ENCODE measurements around the gene IFT25. TPM values are rescaled to one million over a fixed set of nuclear protein-coding genes. Genes with fewer than 3 reads are reported as not detected.
A peak's percentile ranks its signal among the peaks of the same experiment; 100 is the strongest.

Gene IFT25
- total and polyA plus RNA-seq, 2 experiments from 2014 or later = 21.6 to 57.9 TPM

DNA sequence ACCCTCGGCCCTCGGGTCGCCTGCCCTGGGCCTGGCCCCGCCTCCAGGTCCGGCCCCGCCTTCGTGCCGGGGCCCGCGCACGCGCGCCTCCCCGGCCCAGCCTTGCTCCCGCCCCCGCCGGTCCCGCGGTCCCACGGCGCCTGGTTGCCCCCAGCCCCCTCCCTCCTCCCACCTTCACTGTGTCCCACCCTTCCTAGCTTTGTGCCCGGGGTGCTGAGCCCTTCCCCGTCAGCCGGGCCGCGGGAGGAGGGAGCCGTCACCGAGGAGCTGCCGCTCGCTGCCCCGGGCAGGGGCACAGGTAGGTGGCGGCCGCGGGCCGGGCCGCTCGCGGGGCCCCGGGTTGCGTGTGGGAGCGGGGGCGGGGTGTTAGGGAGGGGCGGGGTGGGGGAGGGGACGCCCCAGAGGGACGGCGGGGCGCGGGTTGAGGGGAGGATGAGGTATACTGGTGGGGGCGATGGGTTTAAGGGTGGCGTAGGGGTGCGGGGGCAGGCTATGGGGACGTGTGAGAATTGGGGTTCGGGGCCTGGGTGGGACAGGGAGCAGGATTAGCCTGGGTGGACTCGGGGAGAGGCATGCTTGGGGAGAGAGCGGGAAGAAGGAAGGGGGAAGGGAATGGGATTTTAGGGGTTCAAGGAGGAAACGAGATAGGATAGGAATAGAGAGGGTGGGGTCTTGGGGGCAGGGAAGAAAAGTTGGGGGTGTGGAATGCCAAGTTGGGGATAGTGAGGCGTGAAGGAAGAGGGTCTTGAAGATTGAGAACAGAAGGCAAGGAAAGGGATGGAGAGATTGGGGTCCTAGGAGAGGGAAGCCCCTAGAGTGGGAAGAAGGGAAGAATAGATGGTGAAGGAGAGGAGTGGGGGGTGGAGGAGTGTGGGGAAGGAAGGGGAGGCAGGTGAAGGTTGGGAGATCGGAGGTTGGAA lies 1.0 kb upstream of the IFT25 start, which contains the start of gene LRRC42:
Gene LRRC42 (plus strand): TSS at position 99 of the 920 bp plus-strand sequence. CDS start 5,650 bp downstream, outside the sequence.
- H3K9me3 ChIP-seq (ENCODE audit: low read depth) = no peaks in the 10 kb centered on the region
- H3K27me3 ChIP-seq = no peaks in the 10 kb centered on the region
- peak within 1 kb of the TSS; percentile 91 for H3K27ac ChIP-seq
- TF ChIP-seq, protein P1, sequence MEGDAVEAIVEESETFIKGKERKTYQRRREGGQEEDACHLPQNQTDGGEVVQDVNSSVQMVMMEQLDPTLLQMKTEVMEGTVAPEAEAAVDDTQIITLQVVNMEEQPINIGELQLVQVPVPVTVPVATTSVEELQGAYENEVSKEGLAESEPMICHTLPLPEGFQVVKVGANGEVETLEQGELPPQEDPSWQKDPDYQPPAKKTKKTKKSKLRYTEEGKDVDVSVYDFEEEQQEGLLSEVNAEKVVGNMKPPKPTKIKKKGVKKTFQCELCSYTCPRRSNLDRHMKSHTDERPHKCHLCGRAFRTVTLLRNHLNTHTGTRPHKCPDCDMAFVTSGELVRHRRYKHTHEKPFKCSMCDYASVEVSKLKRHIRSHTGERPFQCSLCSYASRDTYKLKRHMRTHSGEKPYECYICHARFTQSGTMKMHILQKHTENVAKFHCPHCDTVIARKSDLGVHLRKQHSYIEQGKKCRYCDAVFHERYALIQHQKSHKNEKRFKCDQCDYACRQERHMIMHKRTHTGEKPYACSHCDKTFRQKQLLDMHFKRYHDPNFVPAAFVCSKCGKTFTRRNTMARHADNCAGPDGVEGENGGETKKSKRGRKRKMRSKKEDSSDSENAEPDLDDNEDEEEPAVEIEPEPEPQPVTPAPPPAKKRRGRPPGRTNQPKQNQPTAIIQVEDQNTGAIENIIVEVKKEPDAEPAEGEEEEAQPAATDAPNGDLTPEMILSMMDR (IDR thresholded peaks at IDR 0.05; ENCODE audit: low read depth, low read length) = peak; percentile 31
- DNase-seq (ENCODE audit: low read depth in 1 of 2, low spot score in 1 of 2) = no peak
- peaks cover 13% of the 10 kb centered on the region for H3K4me1 ChIP-seq (ENCODE audit: low read depth)
- peak within 1 kb of the TSS; percentile 96 for H3K4me3 ChIP-seq
- no peaks in the 10 kb centered on the region for H3K36me3 ChIP-seq

DNA sequence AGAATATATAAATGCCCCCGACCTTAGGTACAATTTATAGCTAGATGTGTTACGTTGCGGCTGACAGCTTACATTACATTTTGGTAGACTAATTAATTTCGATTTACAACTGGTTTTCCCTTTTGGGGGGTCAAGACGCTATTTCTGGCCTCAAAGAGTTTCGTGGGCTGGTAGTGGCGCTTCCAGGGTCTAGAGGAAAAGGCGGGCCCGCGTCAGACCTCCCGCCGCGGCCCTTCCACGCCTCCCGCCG lies 391 bp downstream of the IFT25 start:
- no peak for DNase-seq (ENCODE audit: low read depth in 1 of 2, low spot score in 1 of 2)
- TF ChIP-seq, protein P1 (IDR thresholded peaks at IDR 0.05; ENCODE audit: low read depth, low read length) = no peak
- Histone ChIP-seq H3K4me3 (peak overlapping the region; percentile 96), H3K27ac (peak overlapping the region; percentile 70), H3K9me3 (ENCODE audit: low read depth) (no peaks in the 10 kb centered on the region), H3K27me3 (no peaks in the 10 kb centered on the region), H3K36me3 (no peaks in the 10 kb centered on the region), H3K4me1 (ENCODE audit: low read depth) (peaks cover 12% of the 10 kb centered on the region)

DNA sequence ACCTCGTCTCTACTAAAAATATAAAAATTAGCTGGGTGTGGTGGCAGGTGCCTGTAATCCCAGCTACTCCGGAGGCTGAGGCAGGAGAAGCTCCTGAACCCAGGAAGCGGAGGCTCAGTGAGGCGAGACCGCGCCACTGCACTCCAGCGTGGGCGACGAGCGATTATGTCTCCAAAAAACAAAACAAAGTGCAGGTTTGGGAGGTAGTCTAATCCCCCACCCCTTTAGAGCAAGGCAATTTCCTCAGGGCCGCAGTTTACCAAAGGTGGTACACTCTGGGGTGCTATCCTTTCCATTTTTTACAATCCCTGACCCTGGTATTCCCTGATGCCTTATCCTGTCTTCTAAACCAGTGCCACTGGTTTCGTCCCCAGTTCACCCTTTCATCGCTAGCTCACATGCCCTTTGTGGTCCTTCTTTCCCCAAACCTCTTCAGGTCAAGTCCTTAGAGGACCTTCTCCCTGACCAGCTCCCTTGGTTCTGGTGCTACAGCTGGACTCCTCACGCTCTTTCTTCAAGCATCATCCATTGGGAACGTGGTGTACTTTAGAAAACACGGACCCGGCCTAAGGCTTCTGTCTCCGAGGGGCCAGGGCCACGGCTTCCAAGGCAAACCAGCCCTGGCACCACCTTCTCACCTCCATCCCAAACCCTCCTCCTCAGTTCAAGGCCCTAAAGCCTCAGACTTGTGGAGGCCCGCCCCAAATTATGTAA lies 873 bp downstream of the IFT25 start:
- no peak overlapping the region for H3K27ac ChIP-seq
- peaks cover 7% of the 10 kb centered on the region for H3K4me1 ChIP-seq (ENCODE audit: low read depth)
- TF ChIP-seq, protein P1 (IDR thresholded peaks at IDR 0.05; ENCODE audit: low read depth, low read length) = no peak
- H3K27me3 ChIP-seq = no peaks in the 10 kb centered on the region
- peak in 1 of 2 donors; percentile 21 for DNase-seq (ENCODE audit: low read depth in 1 of 2, low spot score in 1 of 2)
- no peaks in the 10 kb centered on the region for H3K36me3 ChIP-seq
- H3K4me3 ChIP-seq = peak overlapping the region; percentile 96
- H3K9me3 ChIP-seq (ENCODE audit: low read depth) = no peaks in the 10 kb centered on the region

DNA sequence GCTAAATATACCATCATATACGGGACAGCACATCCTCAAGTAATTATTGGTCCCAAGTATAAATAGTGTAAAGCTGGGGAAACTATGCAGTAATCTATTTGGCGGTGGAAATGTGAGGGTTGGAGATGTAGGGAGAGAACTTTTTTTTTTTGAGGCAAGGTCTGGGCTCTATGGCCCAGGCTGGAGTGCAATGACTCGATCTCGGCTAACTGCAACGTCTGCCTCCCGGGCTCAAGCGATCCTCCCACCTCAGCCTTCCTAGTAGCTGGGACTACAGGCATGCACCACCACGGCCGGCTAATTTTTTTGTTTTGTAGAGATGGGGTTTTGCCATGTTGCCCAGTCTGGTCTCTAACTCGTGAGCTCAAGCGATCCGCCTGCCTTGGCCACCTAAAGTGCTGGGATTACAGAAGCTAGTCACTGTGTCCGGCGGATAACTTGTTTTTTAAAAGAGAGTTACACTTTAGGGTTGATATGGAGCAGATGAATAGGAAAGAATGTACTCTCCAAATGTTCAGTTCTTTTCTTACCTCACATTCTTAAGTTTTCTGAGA lies 1.9 kb downstream of the IFT25 start:
- Histone ChIP-seq H3K4me3 (no peak overlapping the region), H3K27me3 (no peaks in the 10 kb centered on the region), H3K9me3 (ENCODE audit: low read depth) (no peaks in the 10 kb centered on the region), H3K36me3 (no peaks in the 10 kb centered on the region), H3K27ac (no peak overlapping the region), H3K4me1 (ENCODE audit: low read depth) (peaks cover 3% of the 10 kb centered on the region)
- DNase-seq (ENCODE audit: low read depth in 1 of 2, low spot score in 1 of 2) = no peak
- TF ChIP-seq, protein P1 (IDR thresholded peaks at IDR 0.05; ENCODE audit: low read depth, low read length) = no peak

DNA sequence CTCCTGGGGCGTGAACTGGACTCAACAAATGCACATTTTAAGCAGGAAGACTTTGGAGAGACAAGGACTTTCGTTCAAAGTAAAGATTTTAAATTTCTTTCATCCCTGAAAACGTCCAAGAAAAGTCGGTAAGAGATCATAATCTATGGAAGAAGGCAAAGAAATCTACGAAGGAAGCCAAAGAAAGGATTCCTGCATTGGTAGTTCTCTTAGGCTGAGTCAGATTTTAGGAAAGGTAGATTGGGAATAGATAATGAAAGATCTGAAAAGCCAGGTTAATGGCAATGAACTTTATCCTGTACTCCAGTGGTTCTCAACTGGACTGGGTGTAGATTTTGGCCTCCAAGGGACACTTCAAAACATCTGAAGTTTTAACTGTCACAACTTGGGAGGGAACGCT lies 2.4 kb downstream of the IFT25 start:
- no peaks in the 10 kb centered on the region for H3K36me3 ChIP-seq
- H3K4me3 ChIP-seq = no peak overlapping the region
- no peaks in the 10 kb centered on the region for H3K27me3 ChIP-seq
- H3K9me3 ChIP-seq (ENCODE audit: low read depth) = no peaks in the 10 kb centered on the region
- TF ChIP-seq, protein P1 (IDR thresholded peaks at IDR 0.05; ENCODE audit: low read depth, low read length) = no peak
- DNase-seq (ENCODE audit: low read depth in 1 of 2, low spot score in 1 of 2) = no peak
- peaks cover 3% of the 10 kb centered on the region for H3K4me1 ChIP-seq (ENCODE audit: low read depth)
- H3K27ac ChIP-seq = no peak overlapping the region

Data from cardiac muscle cell (in vitro differentiated cells and primary cell).